Large intestine (tissue), 12 donors: ENCODE results near the gene CEP85. TPM values are rescaled to one million over a fixed set of nuclear protein-coding genes. Genes with fewer than 3 reads are reported as not detected.

Experiments
- DNase-seq, 2 donors: peaks; one replicate each; pipeline versions ENCODE4 v3.0.0 to v3.0.0-alpha.2; 2013
- H3K27ac ChIP-seq: one replicate; pipeline ENCODE4 v1.5.1; 2013; ENCODE audit warnings: low read length
- H3K27me3 ChIP-seq: 2 replicates; pipeline ENCODE4 v1.6.1; 2013; ENCODE audit warnings: low read length; ENCODE audit not compliant: control insufficient read depth, insufficient read depth
- H3K36me3 ChIP-seq: 2 replicates; pipeline ENCODE4 v1.6.1; 2013; ENCODE audit warnings: low read length; ENCODE audit not compliant: control insufficient read depth, insufficient read depth
- H3K4me1 ChIP-seq: one replicate; pipeline ENCODE4 v1.6.1; 2013; ENCODE audit warnings: low read length; ENCODE audit not compliant: control insufficient read depth, insufficient read depth
- H3K4me3 ChIP-seq: one replicate; pipeline ENCODE4 v1.5.1; 2013; ENCODE audit warnings: low read length
- H3K9me3 ChIP-seq: one replicate; pipeline ENCODE4 v1.6.1; 2013; ENCODE audit warnings: mild to moderate bottlenecking, low read depth, low read length, moderate library complexity; ENCODE audit not compliant: control insufficient read depth
- WGBS: methylation state at CpG from one replicate; pipeline ENCODE4 v1.1.5; 2013; ENCODE audit warnings: low lambda C conversion rate; ENCODE audit not compliant: insufficient coverage; 5-methylcytosine and 5-hydroxymethylcytosine counted together
- long read RNA-seq, 11 donors: transcript quantifications; one replicate each; lab custom pipeline, GENCODE V29; 2026
- polyA plus RNA-seq: library from polyadenylated mRNA; unstranded; fragments of 120-200 nt; gene quantifications from one replicate; pipeline ENCODE4 v1.2.1, GENCODE V29; 2013

The CEP85 gene, protein sequence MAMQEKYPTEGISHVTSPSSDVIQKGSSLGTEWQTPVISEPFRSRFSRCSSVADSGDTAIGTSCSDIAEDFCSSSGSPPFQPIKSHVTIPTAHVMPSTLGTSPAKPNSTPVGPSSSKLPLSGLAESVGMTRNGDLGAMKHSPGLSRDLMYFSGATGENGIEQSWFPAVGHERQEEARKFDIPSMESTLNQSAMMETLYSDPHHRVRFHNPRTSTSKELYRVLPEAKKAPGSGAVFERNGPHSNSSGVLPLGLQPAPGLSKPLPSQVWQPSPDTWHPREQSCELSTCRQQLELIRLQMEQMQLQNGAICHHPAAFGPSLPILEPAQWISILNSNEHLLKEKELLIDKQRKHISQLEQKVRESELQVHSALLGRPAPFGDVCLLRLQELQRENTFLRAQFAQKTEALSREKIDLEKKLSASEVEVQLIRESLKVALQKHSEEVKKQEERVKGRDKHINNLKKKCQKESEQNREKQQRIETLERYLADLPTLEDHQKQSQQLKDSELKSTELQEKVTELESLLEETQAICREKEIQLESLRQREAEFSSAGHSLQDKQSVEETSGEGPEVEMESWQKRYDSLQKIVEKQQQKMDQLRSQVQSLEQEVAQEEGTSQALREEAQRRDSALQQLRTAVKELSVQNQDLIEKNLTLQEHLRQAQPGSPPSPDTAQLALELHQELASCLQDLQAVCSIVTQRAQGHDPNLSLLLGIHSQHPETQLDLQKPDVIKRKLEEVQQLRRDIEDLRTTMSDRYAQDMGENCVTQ
- 11.7 TPM for polyA plus RNA-seq
- long read RNA-seq, donor 1, partial matches to known transcripts, result 0 of 1 reads
- long read RNA-seq, donor 1, other reads (novel, unspliced or antisense), result 0 of 1 reads
- long read RNA-seq, donor 2, result 0 reads
- long read RNA-seq, donor 3, result 0 reads
- long read RNA-seq, donor 4, result 0 reads
- long read RNA-seq, donor 5, partial matches to known transcripts, result 0 of 2 reads
- long read RNA-seq, donor 5, other reads (novel, unspliced or antisense), result 0 of 2 reads
- long read RNA-seq, donor 6, result 0 reads
- long read RNA-seq, donor 7, partial matches to known transcripts, result 0 of 1 reads
- long read RNA-seq, donor 7, other reads (novel, unspliced or antisense), result 0 of 1 reads
- long read RNA-seq, donor 8, result 0 reads
- long read RNA-seq, donor 9, partial matches to known transcripts, result 0 of 1 reads
- long read RNA-seq, donor 9, other reads (novel, unspliced or antisense), result 0 of 1 reads
- long read RNA-seq, donor 10, partial matches to known transcripts, result 0 of 1 reads
- long read RNA-seq, donor 10, other reads (novel, unspliced or antisense), result 0 of 1 reads
- long read RNA-seq, donor 11, result 0 reads

DNA sequence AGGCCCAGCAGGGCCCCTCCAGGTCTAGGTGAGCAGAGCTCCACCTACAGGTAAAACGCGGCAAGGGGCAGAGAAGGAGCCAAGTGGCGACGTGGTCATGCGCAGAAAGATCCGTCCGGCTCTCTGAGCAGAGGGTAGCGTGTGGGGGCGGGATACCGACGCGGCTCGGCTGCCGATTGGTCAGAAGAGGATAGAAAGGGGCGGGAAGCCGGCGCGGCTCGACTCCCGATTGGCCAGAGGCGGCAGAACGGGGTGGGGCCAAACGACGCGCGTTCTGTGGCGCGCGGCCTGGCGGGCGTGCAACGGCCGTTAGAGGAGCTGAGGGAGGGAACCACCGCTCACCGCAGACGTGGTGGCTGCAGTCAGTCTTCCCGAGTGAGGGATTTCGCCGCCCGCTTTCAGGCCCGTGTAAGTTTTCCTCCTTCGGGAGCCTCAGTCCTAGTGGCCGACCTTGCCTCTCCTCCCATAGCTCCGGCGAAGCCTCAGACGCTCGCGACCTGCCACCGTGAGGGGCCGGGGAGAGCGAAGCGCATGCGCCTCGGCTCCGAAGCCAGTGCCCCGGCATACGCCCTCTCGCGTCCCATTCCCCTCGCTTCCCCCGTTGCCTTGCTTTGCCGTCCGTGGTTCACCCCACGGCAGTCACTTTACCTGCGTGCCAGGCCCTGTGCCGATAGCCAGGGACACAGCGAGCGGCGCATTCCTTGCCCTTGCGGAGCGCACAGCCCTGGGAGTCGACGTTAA is at the start of gene CEP85:
Gene CEP85 (plus strand): TSS at position 298 of the 741 bp plus-strand sequence. CDS start 5,584 bp downstream, outside the sequence.
- Histone ChIP-seq H3K4me3 (peak within 1 kb of the TSS; percentile 65), H3K27ac (peak within 1 kb of the TSS; percentile 89), H3K4me1 (peaks cover 8% of the 10 kb centered on the region), H3K9me3 (no peaks in the 10 kb centered on the region), H3K27me3 (no peaks in the 10 kb centered on the region), H3K36me3 (no peaks in the 10 kb centered on the region)
- no CpG with 5 or more reads among the region's 73 CpGs for WGBS
- peak; percentile 99 for DNase-seq

DNA sequence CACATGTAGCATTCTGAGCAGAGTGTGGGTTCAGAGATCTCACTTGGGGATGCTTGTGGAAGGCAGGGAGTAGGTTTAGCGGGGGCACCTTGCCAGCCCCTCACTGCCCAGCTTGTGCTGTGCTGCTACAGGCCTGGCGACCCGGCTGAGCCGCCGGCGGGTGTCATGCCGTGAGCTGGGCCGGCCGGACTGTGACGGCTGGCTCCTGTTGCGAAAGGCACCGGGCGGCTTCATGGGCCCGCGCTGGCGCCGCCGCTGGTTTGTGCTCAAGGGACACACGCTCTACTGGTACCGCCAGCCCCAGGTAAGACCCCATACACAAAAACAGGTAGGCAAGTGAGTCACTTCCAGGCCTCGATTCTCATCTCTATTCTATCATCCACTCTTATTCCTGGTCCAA is 49.1 kb upstream of the CEP85 start:
- H3K27me3 ChIP-seq, result no peaks in the 10 kb centered on the region
- no peaks in the 10 kb centered on the region for H3K4me1 ChIP-seq
- no peak overlapping the region for H3K27ac ChIP-seq
- WGBS, result no CpG with 5 or more reads among the region's 21 CpGs
- H3K9me3 ChIP-seq, result no peaks in the 10 kb centered on the region
- H3K4me3 ChIP-seq, result no peak overlapping the region
- H3K36me3 ChIP-seq, result peaks cover 66% of the 10 kb centered on the region
- DNase-seq, result no peak

DNA sequence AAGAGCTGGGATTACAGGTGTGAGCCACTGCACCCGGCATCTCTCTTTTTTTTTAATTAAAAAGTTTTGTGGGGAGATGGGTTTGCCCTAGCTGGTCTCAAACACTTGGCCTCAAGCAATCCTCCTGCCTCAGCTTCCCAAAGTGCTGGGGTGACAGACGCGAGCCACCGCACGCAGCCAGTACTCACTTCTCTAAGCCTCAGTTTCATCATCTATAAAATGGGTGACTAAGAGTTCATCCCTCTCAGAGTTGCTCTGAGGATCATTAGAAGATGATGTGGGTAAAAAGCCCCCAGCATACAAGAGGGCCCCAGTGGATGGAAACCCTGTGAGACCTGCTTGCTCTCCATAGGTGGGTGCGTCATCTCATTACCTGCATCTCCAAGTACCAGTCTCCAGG is 46.1 kb upstream of the CEP85 start:
- Histone ChIP-seq H3K4me1 (no peaks in the 10 kb centered on the region), H3K27ac (no peak overlapping the region), H3K4me3 (no peak overlapping the region), H3K27me3 (no peaks in the 10 kb centered on the region), H3K36me3 (peaks cover 43% of the 10 kb centered on the region), H3K9me3 (no peaks in the 10 kb centered on the region)
- no CpG with 5 or more reads among the region's 6 CpGs for WGBS
- no peak for DNase-seq

DNA sequence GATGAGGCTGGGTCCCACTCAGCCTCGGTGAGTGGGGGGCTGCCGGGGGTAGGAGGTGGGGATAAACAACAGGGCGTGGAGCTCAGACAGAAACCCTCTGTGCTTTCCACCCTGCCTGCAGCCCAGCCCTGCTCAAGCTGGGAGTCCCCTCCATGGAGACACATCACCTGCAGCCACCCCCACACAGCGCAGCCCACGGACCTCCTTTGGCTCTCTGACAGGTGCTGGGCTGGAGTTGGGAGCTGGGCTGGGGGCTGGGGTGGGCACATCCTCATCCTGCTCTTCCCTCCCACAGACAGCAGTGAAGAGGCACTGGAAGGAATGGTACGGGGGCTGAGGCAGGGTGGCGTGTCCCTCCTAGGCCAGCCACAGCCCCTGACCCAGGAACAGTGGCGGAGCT is 45.5 kb upstream of the CEP85 start:
- Histone ChIP-seq H3K4me3 (no peak overlapping the region), H3K9me3 (no peaks in the 10 kb centered on the region), H3K4me1 (no peaks in the 10 kb centered on the region), H3K27ac (no peak overlapping the region), H3K36me3 (peaks cover 37% of the 10 kb centered on the region), H3K27me3 (no peaks in the 10 kb centered on the region)
- DNase-seq, result no peak
- WGBS, result no CpG with 5 or more reads among the region's 8 CpGs

DNA sequence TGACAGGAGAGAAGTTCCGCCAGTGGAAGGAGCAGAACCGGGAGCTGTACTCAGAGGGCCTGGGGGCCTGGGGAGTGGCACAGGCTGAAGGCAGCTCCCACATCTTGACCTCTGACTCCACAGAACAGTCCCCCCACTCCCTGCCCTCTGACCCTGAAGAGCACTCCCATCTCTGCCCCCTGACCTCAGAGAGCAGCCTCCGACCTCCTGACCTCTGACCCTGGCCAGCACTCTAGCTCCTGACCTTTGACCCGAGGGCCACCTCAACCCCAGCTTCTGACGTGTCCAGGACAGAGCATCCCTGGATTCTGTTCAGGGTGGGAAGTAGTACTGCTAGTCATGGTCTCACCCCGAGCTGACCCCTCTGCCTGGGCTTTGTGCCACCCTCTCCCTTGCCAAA is 44.7 kb upstream of the CEP85 start:
- no CpG with 5 or more reads among the region's 6 CpGs for WGBS
- Histone ChIP-seq H3K36me3 (peaks cover 30% of the 10 kb centered on the region), H3K9me3 (no peaks in the 10 kb centered on the region), H3K4me1 (no peaks in the 10 kb centered on the region), H3K27me3 (no peaks in the 10 kb centered on the region), H3K4me3 (no peak overlapping the region), H3K27ac (no peak overlapping the region)
- DNase-seq, result no peak

DNA sequence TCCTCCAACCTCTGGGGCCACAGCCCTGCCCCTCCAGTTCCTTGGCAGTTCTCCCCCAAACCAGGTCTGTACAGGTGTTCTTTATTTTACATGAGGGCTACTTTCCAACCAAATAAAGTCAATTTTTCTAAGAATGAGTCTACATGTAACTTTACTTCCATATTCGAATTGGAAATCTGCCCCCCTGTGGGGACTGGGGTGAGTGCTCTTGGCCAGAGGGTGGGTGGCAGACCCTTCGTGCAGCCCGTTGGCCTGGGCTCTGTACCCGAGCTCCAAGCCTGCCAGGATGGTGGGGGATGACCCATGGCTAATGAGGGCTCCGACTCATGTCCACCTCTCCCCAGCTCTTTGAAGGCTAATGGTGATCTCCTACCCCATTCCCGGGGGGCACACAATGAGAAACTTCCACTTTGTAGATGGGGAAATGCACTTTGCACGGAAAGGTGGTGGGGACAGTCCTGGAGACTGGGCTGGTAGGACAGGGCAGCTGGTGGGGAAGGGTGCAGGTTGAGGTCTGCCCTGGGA is 44.2 kb upstream of the CEP85 start:
- no peak overlapping the region for H3K4me3 ChIP-seq
- H3K36me3 ChIP-seq, result peaks cover 29% of the 10 kb centered on the region
- no peaks in the 10 kb centered on the region for H3K9me3 ChIP-seq
- no peak for DNase-seq
- H3K27me3 ChIP-seq, result no peaks in the 10 kb centered on the region
- no peaks in the 10 kb centered on the region for H3K4me1 ChIP-seq
- no peak overlapping the region for H3K27ac ChIP-seq
- WGBS, result no CpG with 5 or more reads among the region's 7 CpGs

DNA sequence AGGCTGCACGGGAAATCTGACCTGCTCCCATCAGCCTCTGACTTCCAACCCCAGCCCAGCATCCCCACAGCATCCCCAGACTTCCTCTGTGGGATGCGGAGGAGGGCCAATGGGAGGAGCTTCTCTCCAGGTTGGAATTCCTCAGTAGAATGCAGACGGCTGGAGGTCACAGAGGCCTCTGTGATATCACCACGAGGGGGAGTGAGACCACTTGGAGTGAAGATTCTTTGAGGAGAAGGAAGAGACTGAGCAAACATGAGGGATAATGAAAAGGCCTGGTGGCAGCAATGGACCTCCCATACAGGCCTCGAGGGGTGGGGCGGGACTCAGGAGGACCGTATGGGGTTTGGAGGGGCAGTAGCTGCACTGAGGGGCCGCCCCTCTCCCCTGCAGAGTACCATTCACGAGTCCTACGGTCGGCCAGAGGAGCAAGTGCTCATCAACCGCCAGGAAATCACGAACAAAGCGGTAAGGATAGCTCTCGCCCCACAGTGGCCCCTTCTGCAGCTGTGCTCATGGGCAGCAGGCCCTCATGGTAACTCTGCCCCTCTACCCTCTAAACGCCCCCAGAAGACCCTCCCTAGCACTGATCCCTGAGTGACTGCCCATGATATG is 43.5 kb upstream of the CEP85 start, which contains the start of gene CATSPER4:
Gene CATSPER4 (plus strand): TSS at position 230 of the 615 bp plus-strand sequence. CDS start 26 bp downstream, at position 256.
- Histone ChIP-seq H3K4me1 (no peaks in the 10 kb centered on the region), H3K36me3 (peaks cover 29% of the 10 kb centered on the region), H3K27me3 (no peaks in the 10 kb centered on the region), H3K27ac (no peak within 1 kb of the TSS), H3K9me3 (no peaks in the 10 kb centered on the region), H3K4me3 (no peak within 1 kb of the TSS)
- no CpG with 5 or more reads among the region's 16 CpGs for WGBS
- peak in 1 of 2 donors; percentile 25 for DNase-seq

DNA sequence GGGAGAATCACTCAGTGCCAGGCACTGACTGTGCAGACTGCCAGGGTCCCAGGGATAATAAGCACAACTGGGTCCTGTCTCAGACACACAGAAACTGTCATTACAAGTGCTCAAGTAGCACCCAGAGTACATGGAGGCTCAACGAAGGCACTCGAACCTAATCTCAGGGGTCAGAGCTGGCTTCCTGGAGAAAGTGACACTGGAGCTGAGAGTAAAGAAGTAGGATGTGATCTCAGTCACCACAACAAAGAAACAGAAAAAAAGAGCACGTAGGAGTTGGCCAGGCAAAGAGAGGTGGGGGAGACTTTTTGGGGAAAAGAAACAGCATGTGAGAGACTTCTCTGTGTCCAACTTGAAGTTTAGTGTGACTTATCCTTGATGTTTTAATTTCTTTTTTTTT is 42.3 kb upstream of the CEP85 start:
- Histone ChIP-seq H3K4me3 (no peak overlapping the region), H3K36me3 (peaks cover 26% of the 10 kb centered on the region), H3K27ac (no peak overlapping the region), H3K9me3 (no peaks in the 10 kb centered on the region), H3K27me3 (no peaks in the 10 kb centered on the region), H3K4me1 (no peaks in the 10 kb centered on the region)
- no peak for DNase-seq
- no CpG with 5 or more reads among the region's 3 CpGs for WGBS

DNA sequence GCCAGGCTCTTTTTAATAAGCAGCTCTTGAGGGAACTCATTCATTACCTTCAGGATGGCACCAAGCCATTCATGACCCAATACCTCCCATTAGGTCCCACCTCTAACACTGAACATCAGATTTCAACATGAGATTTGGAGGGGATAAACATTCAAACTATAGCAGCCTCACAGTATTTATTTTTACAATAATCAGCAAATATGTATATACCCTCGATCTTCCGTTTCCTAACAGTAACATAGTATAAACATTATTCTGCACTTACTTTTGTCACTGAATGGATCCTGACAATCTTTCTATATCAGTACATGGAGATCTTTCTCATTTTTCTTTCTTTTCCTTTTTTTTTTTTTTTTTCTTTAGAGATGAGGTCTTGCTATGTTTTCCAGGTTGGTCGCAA is 38.2 kb upstream of the CEP85 start:
- DNase-seq, result no peak
- WGBS, result 95% methylated on average over 2 of the region's 3 CpGs
- Histone ChIP-seq H3K4me3 (no peak overlapping the region), H3K9me3 (no peaks in the 10 kb centered on the region), H3K27me3 (peaks cover 2% of the 10 kb centered on the region), H3K27ac (no peak overlapping the region), H3K4me1 (no peaks in the 10 kb centered on the region), H3K36me3 (no peaks in the 10 kb centered on the region)
